HL-60/S4 (cell line): ENCODE data around the gene CDH5.

Experiments used
- in situ Hi-C: fragments of 300-500 bp; cut with MboI; formaldehyde crosslinking; loops from 2 replicates; pipeline ENCODE4 v1.14.3; 2022; ENCODE audit warnings: low sequenced_read_pairs

Gene CDH5

GRCh38 chr16:66390346-66391108, 24.0 kb downstream of the CDH5 start:
- in situ Hi-C loops: no loop called here

- in situ Hi-C loops: no loop called here
Observed at GRCh38 chr16:66391726-66392670, 25.5 kb downstream of the CDH5 start.

- in situ Hi-C loops: no loop called here
Observed at GRCh38 chr16:66395806-66396555, 29.5 kb downstream of the CDH5 start.

GRCh38 chr16:66397736-66398433, 31.4 kb downstream of the CDH5 start:
- in situ Hi-C loops: no loop called here

- in situ Hi-C loops: no loop called here
Observed at GRCh38 chr16:66399031-66399430, 32.5 kb downstream of the CDH5 start.

- in situ Hi-C loops: loop anchor here (25.0 kb wide), 1 partner anchor 462 kb away; no protein-coding TSS in a partner anchor
Observed at GRCh38 chr16:66399930-66400329, 33.4 kb downstream of the CDH5 start.

- in situ Hi-C loops: loop anchor here (25.0 kb wide), 1 partner anchor 462 kb away; no protein-coding TSS in a partner anchor
Observed at GRCh38 chr16:66400503-66401380, 34.3 kb downstream of the CDH5 start.

GRCh38 chr16:66401610-66402009, 35.1 kb downstream of the CDH5 start:
- in situ Hi-C loops: loop anchor here (25.0 kb wide), 1 partner anchor 461 kb away; no protein-coding TSS in a partner anchor

- in situ Hi-C loops: loop anchor here (25.0 kb wide), 1 partner anchor 460 kb away; no protein-coding TSS in a partner anchor
Observed at GRCh38 chr16:66402166-66402565, 35.7 kb downstream of the CDH5 start.

GRCh38 chr16:66402591-66403230, 36.2 kb downstream of the CDH5 start:
- in situ Hi-C loops: loop anchor here (25.0 kb wide), 1 partner anchor 460 kb away; no protein-coding TSS in a partner anchor

- in situ Hi-C loops: loop anchor here (25.0 kb wide), 1 partner anchor 459 kb away; no protein-coding TSS in a partner anchor
Observed at GRCh38 chr16:66403531-66404145, 37.1 kb downstream of the CDH5 start.

- in situ Hi-C loops: loop anchor here (5.0 to 25.0 kb wide), 2 partner anchors 182 to 457 kb away; no protein-coding TSS in a partner anchor
Observed at GRCh38 chr16:66405057-66405783, 38.7 kb downstream of the CDH5 start.

- in situ Hi-C loops: loop anchor here (5.0 to 25.0 kb wide), 2 partner anchors 181 to 456 kb away; no protein-coding TSS in a partner anchor
Observed at GRCh38 chr16:66406534-66407221, 40.2 kb downstream of the CDH5 start.

- in situ Hi-C loops: loop anchor here (5.0 to 25.0 kb wide), 2 partner anchors 179 to 454 kb away; no protein-coding TSS in a partner anchor
Observed at GRCh38 chr16:66408163-66409048, 41.9 kb downstream of the CDH5 start.

GRCh38 chr16:66409156-66409555, 42.7 kb downstream of the CDH5 start:
- in situ Hi-C loops: loop anchor here (5.0 to 25.0 kb wide), 2 partner anchors 178 to 453 kb away; no protein-coding TSS in a partner anchor
